GM12874 (cell line): ENCODE data around the gene CCZ1.
"Not testable (repeated sequence)": the region's sequence is repeated elsewhere in the genome, so short reads cannot be mapped to it uniquely, and the experiment has no call there.

ENCODE experiments used
- CTCF ChIP-seq: IDR thresholded peaks from 2 replicates; pipeline ENCODE4 v1.5.1; 2011; ENCODE audit warnings: low read depth, mild to moderate bottlenecking, control low read depth, low read length, moderate library complexity; ENCODE audit not compliant: insufficient read depth

The CCZ1 gene

DNA sequence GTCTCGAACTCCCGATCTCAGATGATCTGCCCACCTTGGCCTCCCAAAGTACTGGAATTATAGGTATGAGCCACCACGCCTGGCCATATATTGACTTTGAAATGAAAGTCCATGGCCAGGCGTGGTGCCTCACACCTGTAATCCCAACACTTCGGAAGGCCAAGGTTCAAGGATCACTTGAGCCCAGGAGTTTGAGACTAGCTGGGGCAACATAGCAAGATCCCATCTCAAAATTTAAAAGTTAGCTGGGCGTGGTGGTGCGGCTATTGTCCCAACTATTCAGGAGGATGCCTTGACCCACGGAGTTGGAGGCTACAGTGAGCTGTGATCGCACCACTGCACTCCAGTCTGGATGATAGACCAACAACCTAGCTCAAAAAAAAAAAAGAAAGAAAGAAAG is 6.0 kb upstream of the CCZ1 start:
- no peak for TF ChIP-seq CTCF

GRCh38 chr7:5970347-5970911 is 71.9 kb downstream of the CCZ1 start, which contains the start of gene RSPH10B:
Gene RSPH10B, minus strand, starts transcription at chr7:5970689. Its CDS starts 3,573 bp downstream, at chr7:5967116.
- TF ChIP-seq CTCF: not testable (repeated sequence)
